Measurements from ENCODE around the gene TGFB1I1.
"Not testable (repeated sequence)": the region's sequence is repeated elsewhere in the genome, so short reads cannot be mapped to it uniquely, and the experiment has no call there.

Gene TGFB1I1

DNA sequence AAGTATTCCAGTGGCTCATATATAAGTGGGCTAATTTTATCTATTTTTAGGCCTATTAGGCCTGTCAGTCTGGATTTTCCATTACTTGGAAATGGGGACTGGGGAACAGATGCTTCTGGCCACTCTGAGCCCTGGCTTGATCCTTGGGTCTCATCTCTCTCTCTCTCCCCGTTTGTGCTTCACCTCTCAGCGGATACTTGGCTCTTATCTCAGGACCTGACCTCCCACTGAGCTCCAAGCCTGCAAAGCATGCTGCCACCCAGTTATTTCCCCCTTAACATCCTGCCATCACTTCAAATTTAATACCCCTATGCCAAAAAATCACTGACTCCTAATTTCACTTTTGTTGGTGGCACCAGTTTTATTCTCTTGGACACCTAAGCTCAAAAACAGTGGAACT, 33.5 kb upstream of the TGFB1I1 start:
- Histone ChIP-seq H3K27me3 (ENCODE audit: low read depth, low read length) (no peaks in the 10 kb centered on the region), H3K4me2 (ENCODE audit: low read length) (no peak overlapping the region), H3K9ac (ENCODE audit: low read length) (no peak overlapping the region), H3K27ac (ENCODE audit: low read length) (no peak overlapping the region), H3K4me3 (ENCODE audit: low read length) (no peak overlapping the region), H4K20me1 (ENCODE audit: insufficient read depth, low read length) (no peaks in the 10 kb centered on the region), H3K36me3 (replicated peaks; ENCODE audit: low read depth, low read length) (no peaks in the 10 kb centered on the region), H2AFZ (ENCODE audit: low read depth, low read length) (no peak overlapping the region), H3K9me3 (ENCODE audit: insufficient read depth, low read length) (no peaks in the 10 kb centered on the region), H3K4me1 (ENCODE audit: low read length) (peaks cover 14% of the 10 kb centered on the region), H3K79me2 (ENCODE audit: low read length) (no peaks in the 10 kb centered on the region)
- no peak for TF ChIP-seq EZH2phosphoT487 (IDR thresholded peaks at IDR 0.05; ENCODE audit: low read depth)
- TF ChIP-seq, protein P1, sequence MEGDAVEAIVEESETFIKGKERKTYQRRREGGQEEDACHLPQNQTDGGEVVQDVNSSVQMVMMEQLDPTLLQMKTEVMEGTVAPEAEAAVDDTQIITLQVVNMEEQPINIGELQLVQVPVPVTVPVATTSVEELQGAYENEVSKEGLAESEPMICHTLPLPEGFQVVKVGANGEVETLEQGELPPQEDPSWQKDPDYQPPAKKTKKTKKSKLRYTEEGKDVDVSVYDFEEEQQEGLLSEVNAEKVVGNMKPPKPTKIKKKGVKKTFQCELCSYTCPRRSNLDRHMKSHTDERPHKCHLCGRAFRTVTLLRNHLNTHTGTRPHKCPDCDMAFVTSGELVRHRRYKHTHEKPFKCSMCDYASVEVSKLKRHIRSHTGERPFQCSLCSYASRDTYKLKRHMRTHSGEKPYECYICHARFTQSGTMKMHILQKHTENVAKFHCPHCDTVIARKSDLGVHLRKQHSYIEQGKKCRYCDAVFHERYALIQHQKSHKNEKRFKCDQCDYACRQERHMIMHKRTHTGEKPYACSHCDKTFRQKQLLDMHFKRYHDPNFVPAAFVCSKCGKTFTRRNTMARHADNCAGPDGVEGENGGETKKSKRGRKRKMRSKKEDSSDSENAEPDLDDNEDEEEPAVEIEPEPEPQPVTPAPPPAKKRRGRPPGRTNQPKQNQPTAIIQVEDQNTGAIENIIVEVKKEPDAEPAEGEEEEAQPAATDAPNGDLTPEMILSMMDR (IDR thresholded peaks at IDR 0.05; ENCODE audit: low read depth, low read length): no peak

DNA sequence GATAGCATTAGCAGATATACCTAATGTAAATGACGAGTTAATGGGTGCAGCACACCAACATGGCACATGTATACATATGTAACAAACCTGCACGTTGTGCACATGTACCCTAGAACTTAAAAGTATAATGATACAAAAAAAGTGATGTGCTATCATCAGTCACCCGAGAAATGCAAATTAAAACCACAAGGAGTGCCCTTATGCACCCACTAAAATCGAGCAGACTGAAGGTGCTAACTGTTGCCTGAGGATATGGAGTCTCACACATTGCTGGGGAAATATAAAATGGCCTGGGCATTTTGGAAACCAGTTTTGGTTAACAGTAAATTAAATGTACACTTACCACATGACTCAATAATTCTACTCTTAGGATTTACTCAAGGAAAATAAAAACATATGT, 32.9 kb upstream of the TGFB1I1 start:
- H3K27me3 ChIP-seq (ENCODE audit: low read depth, low read length); H3K36me3 ChIP-seq (replicated peaks; ENCODE audit: low read depth, low read length); H3K9ac ChIP-seq (ENCODE audit: low read length); H4K20me1 ChIP-seq (ENCODE audit: insufficient read depth, low read length); H3K79me2 ChIP-seq (ENCODE audit: low read length); H3K27ac ChIP-seq (ENCODE audit: low read length); H2AFZ ChIP-seq (ENCODE audit: low read depth, low read length); H3K9me3 ChIP-seq (ENCODE audit: insufficient read depth, low read length); H3K4me3 ChIP-seq (ENCODE audit: low read length): not testable (repeated sequence)
- H3K4me2 ChIP-seq (ENCODE audit: low read length): peak overlapping the region; percentile 41
- peaks cover 14% of the 10 kb centered on the region for H3K4me1 ChIP-seq (ENCODE audit: low read length)

DNA sequence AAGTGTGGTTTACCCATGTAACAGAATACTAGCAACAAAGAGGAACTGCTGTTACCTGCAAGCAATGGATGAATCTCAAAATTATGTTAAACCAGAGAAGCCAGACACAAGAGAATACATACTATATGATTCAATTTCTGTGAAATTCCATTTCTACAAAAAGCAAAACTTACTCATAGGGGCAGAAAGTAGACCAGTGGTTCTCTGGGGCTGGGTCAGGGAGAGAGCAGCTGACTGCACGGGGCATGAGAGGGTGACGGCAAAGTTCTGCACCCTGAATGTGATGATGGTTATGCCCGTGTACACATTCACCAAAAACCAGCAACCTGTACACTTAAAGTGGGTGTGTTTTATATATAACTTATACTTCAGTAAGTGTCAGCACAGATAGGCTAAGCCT, 32.4 kb upstream of the TGFB1I1 start:
- H3K27ac ChIP-seq (ENCODE audit: low read length): no peak overlapping the region
- H3K4me1 ChIP-seq (ENCODE audit: low read length): peaks cover 14% of the 10 kb centered on the region
- no peaks in the 10 kb centered on the region for H3K27me3 ChIP-seq (ENCODE audit: low read depth, low read length)
- H3K4me2 ChIP-seq (ENCODE audit: low read length): peak overlapping the region; percentile 41
- no peak overlapping the region for H3K4me3 ChIP-seq (ENCODE audit: low read length)
- no peaks in the 10 kb centered on the region for H3K9me3 ChIP-seq (ENCODE audit: insufficient read depth, low read length)
- H3K79me2 ChIP-seq (ENCODE audit: low read length): no peaks in the 10 kb centered on the region
- no peaks in the 10 kb centered on the region for H4K20me1 ChIP-seq (ENCODE audit: insufficient read depth, low read length)
- no peak for TF ChIP-seq EZH2phosphoT487 (IDR thresholded peaks at IDR 0.05; ENCODE audit: low read depth)
- TF ChIP-seq, protein P1 (IDR thresholded peaks at IDR 0.05; ENCODE audit: low read depth, low read length): no peak
- H3K36me3 ChIP-seq (replicated peaks; ENCODE audit: low read depth, low read length): no peaks in the 10 kb centered on the region
- H2AFZ ChIP-seq (ENCODE audit: low read depth, low read length): no peak overlapping the region
- H3K9ac ChIP-seq (ENCODE audit: low read length): no peak overlapping the region

- TF ChIP-seq, protein P1 (IDR thresholded peaks at IDR 0.05; ENCODE audit: low read depth, low read length): no peak
- TF ChIP-seq EZH2phosphoT487 (IDR thresholded peaks at IDR 0.05; ENCODE audit: low read depth): no peak
- H3K4me2 ChIP-seq (ENCODE audit: low read length): no peak overlapping the region
- H3K4me3 ChIP-seq (ENCODE audit: low read length): no peak overlapping the region
- no peaks in the 10 kb centered on the region for H3K79me2 ChIP-seq (ENCODE audit: low read length)
- H3K9ac ChIP-seq (ENCODE audit: low read length): no peak overlapping the region
- no peaks in the 10 kb centered on the region for H4K20me1 ChIP-seq (ENCODE audit: insufficient read depth, low read length)
- peaks cover 14% of the 10 kb centered on the region for H3K4me1 ChIP-seq (ENCODE audit: low read length)
- no peak overlapping the region for H2AFZ ChIP-seq (ENCODE audit: low read depth, low read length)
- no peaks in the 10 kb centered on the region for H3K36me3 ChIP-seq (replicated peaks; ENCODE audit: low read depth, low read length)
- no peaks in the 10 kb centered on the region for H3K27me3 ChIP-seq (ENCODE audit: low read depth, low read length)
- no peak overlapping the region for H3K27ac ChIP-seq (ENCODE audit: low read length)
- H3K9me3 ChIP-seq (ENCODE audit: insufficient read depth, low read length): no peaks in the 10 kb centered on the region
These were observed 31.3 kb upstream of the TGFB1I1 start for GRCh38 chr16:31440516-31441184.
